K562 (cell line): Measurements from ENCODE around the gene OR10D3. TPM values are rescaled to one million over a fixed set of nuclear protein-coding genes. Genes with fewer than 3 reads are reported as not detected.

Experiments used
- BRCA1 ChIP-seq, 2 experiments: fragments of 450-650 bp in 1 of 2; sonication (generic) in 1 of 2; formaldehyde crosslinking in 1 of 2; IDR thresholded peaks; 2 replicates each; pipeline versions ENCODE4 v1.5.0 to v1.6.1; 2017 to 2020; ENCODE audit warnings: mild to moderate bottlenecking in 1 of 2, missing genetic modification reagents in 1 of 2
- E2F3 ChIP-seq: fragments of 250-450 bp; sonication (Bioruptor Pico); IDR thresholded peaks from 2 replicates; pipeline ENCODE4 v1.4.0; 2020; ENCODE audit warnings: mild to moderate bottlenecking
- ELF1 ChIP-seq: fragments of 200-800 bp; sonication (Bioruptor generic); IDR thresholded peaks from 2 replicates; pipeline ENCODE4 v1.6.1; 2016; ENCODE audit warnings: missing genetic modification characterization, missing compliant biosample characterization
- FOS ChIP-seq: IDR thresholded peaks from 3 replicates; pipeline ENCODE4 v1.6.1; 2011; ENCODE audit not compliant: insufficient read length; ENCODE audit errors: extremely low read depth
- HMG20B ChIP-seq: fragments of 250-450 bp; sonication (Bioruptor Pico); IDR thresholded peaks from 2 replicates; pipeline ENCODE4 v1.5.0; 2021; ENCODE audit warnings: mild to moderate bottlenecking
- HNRNPK ChIP-seq: fragments of 200-400 bp; formaldehyde crosslinking; IDR thresholded peaks from one replicate; pipeline ENCODE4 v1.6.1; 2018; ENCODE audit warnings: mild to moderate bottlenecking, low read depth, low read length; ENCODE audit not compliant: poor library complexity, severe bottlenecking
- KDM4B ChIP-seq, 2 experiments: fragments of 450-650 bp in 1 of 2; sonication (generic) in 1 of 2; IDR thresholded peaks; 2 replicates each; pipeline ENCODE4 v1.6.1; 2016 to 2017; ENCODE audit warnings: borderline replicate concordance in 2 of 2, antibody characterized with exemption in 1 of 2, low read depth in 1 of 2, mild to moderate bottlenecking in 1 of 2
- MTF1 ChIP-seq: fragments of 250-450 bp; sonication (Bioruptor Pico); IDR thresholded peaks from 2 replicates; pipeline ENCODE4 v1.9.0; 2021; ENCODE audit warnings: moderate library complexity, mild to moderate bottlenecking, inconsistent platforms, borderline replicate concordance
- MYC ChIP-seq, 2 experiments: fragments of 250-450 bp in 1 of 2; sonication (Bioruptor Pico) in 1 of 2; IDR thresholded peaks; 2 replicates each; pipeline versions ENCODE4 v1.5.1 to v1.6.1; 2012 to 2021; ENCODE audit warnings: low read depth in 2 of 2, borderline replicate concordance in 1 of 2, improper control_type of control experiment in 1 of 2, low read length in 1 of 2, mild to moderate bottlenecking in 1 of 2, moderate library complexity in 1 of 2
- NCOA4 ChIP-seq: fragments of 450-650 bp; IDR thresholded peaks from 2 replicates; pipeline ENCODE4 v1.6.1; 2018; ENCODE audit warnings: mild to moderate bottlenecking; ENCODE audit not compliant: partially characterized antibody
- PHB2 ChIP-seq: fragments of 450-650 bp; IDR thresholded peaks from 2 replicates; pipeline ENCODE4 v1.6.1; 2017; ENCODE audit warnings: low read depth
- RHOXF2B ChIP-seq: fragments of 250-450 bp; sonication (Bioruptor Pico); conservative IDR thresholded peaks from 2 replicates; pipeline ENCODE4 v1.5.1; 2021
- TAL1 ChIP-seq: fragments of 450-650 bp; IDR thresholded peaks from 2 replicates; pipeline ENCODE4 v1.6.1; 2016; ENCODE audit warnings: mild to moderate bottlenecking
- XRCC4 ChIP-seq: IDR thresholded peaks from one replicate; pipeline ENCODE4 v1.6.1; 2011; ENCODE audit not compliant: insufficient read depth, insufficient read length; ENCODE audit errors: extremely low read depth
- ZFP30 ChIP-seq: fragments of 250-450 bp; sonication (Bioruptor Pico); IDR thresholded peaks from 2 replicates; pipeline ENCODE4 v1.8.0; 2022; ENCODE audit warnings: moderate library complexity, mild to moderate bottlenecking, inconsistent platforms, borderline replicate concordance
- ZNF263 ChIP-seq: sonication (generic); formaldehyde crosslinking; IDR thresholded peaks from 2 replicates; pipeline ENCODE4 v1.8.0; 2022; ENCODE audit warnings: mild to moderate bottlenecking, missing genetic modification reagents, borderline replicate concordance
- ZNF717 ChIP-seq: fragments of 250-450 bp; sonication (Bioruptor Pico); IDR thresholded peaks from 2 replicates; pipeline ENCODE4 v1.5.0; 2021
- ZNF79 ChIP-seq: fragments of 250-450 bp; sonication (Bioruptor Pico); IDR thresholded peaks from 2 replicates; pipeline ENCODE4 v1.4.0; 2020; ENCODE audit warnings: low read depth, mild to moderate bottlenecking, moderate library complexity
- polyA plus RNA-seq, 8 experiments: library from polyadenylated mRNA; depleted of rRNA in 4 of 8; stranded (reverse) in 5 of 8; unstranded in 3 of 8; fragments of >200 nt; fragmentation: Nextera tagmentation in 2 of 8; fragmentation: Illumina TruSeq in 1 of 8; extraction: Ambion mirVana in 2 of 8; extraction: Trizol in 1 of 8; gene quantifications; 2 replicates each; pipeline versions ENCODE4 v1.2.1 to v1.2.3, GENCODE V29; 2011 to 2014; ENCODE audit warnings: inconsistent platforms in 1 of 8, missing spikeins in 1 of 8
- total RNA-seq, 7 experiments: library from RNA; depleted of rRNA in 6 of 7; stranded (reverse); fragments of >200 nt in 6 of 7; fragmentation: Illumina TruSeq in 2 of 7; extraction: Trizol in 2 of 7; gene quantifications; 2 replicates each; pipeline versions ENCODE4 v1.2.1 to v1.2.3, GENCODE V29; 2011 to 2021; ENCODE audit warnings: low replicate concordance in 1 of 7
- TF ChIP-seq, protein P1 (sequence below): fragments of 250-450 bp; sonication (Bioruptor Pico); IDR thresholded peaks from 2 replicates; pipeline ENCODE4 v1.8.0; 2021; ENCODE audit warnings: mild to moderate bottlenecking, moderate library complexity
- TF ChIP-seq, protein P2 (sequence below): fragments of 450-650 bp; IDR thresholded peaks from one replicate; pipeline ENCODE4 v1.6.1; 2018; ENCODE audit warnings: mild to moderate bottlenecking, moderate library complexity; ENCODE audit not compliant: partially characterized antibody
- TF ChIP-seq, protein P3 (sequence below): fragments of 450-650 bp; conservative IDR thresholded peaks from 2 replicates; pipeline ENCODE4 v1.6.1; 2016; ENCODE audit warnings: missing genetic modification characterization, low read depth, mild to moderate bottlenecking, control low read depth, missing compliant biosample characterization
- TF ChIP-seq, protein P4 (sequence below): sonication (generic); formaldehyde crosslinking; IDR thresholded peaks from 2 replicates; pipeline ENCODE4 v1.8.0; 2022; ENCODE audit warnings: mild to moderate bottlenecking, missing genetic modification reagents

Gene OR10D3
- total and polyA plus RNA-seq, 9 of the 15 experiments (the other 6 are each of a cell fraction or from before 2014, with no cell fraction given): 0.07 to 2.9 (median 0.80) TPM; not detected in 1

DNA sequence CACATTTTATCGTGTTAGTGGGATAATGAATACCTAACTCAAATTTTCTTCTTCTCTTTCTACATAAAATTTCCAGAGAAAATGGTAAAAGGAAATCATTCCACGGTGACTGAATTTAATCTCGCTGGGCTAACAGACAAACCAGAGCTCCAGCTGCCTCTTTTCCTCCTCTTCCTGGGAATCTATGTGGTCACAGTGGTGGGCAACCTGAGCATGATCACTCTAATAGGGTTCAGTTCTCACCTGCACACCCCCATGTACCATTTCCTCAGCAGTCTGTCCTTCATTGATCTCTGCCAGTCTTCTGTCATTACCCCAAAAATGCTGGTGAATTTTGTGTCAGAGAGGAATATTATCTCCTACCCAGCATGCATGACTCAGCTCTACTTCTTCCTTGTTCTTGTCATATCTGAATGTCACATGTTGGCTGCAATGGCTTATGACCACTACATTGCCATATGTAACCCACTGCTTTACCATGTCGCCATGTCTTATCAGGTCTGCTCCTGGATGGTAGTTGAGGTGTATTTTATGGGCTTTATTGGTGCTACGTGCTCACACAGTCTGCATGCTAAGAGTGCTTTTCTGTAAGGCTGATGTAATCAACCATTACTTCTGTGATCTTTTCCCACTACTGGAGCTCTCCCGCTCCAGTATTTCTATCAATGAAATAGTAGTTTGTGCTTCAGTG is 24.1 kb downstream of the OR10D3 start (continued):
- TF ChIP-seq, protein P1, sequence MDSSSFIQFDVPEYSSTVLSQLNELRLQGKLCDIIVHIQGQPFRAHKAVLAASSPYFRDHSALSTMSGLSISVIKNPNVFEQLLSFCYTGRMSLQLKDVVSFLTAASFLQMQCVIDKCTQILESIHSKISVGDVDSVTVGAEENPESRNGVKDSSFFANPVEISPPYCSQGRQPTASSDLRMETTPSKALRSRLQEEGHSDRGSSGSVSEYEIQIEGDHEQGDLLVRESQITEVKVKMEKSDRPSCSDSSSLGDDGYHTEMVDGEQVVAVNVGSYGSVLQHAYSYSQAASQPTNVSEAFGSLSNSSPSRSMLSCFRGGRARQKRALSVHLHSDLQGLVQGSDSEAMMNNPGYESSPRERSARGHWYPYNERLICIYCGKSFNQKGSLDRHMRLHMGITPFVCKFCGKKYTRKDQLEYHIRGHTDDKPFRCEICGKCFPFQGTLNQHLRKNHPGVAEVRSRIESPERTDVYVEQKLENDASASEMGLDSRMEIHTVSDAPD (CRISPR knock-in tag): peak; percentile 84
- TF ChIP-seq ELF1 (tag) (peak; percentile 83), FOS (no peak), ZNF79 (peak; percentile 78; the same call in 1 of the 2 replicates), TAL1 (peak; percentile 94), MTF1 (no peak), HNRNPK (no peak), ZFP30 (no peak), MYC (IDR thresholded peaks at IDR 0.05; ENCODE audit: low read depth, low read length) (peak; percentile 85), MYC (CRISPR knock-in tag; IDR thresholded peaks at IDR 0.05; ENCODE audit: borderline replicate concordance, low read depth) (peak; percentile 67; the same call in 1 of the 2 replicates), ZNF717 (CRISPR knock-in tag) (no peak), RHOXF2B (CRISPR knock-in tag) (no peak), KDM4B (IDR thresholded peaks at IDR 0.05; ENCODE audit: borderline replicate concordance in 2 of 2, low read depth in 1 of 2) (no peak), PHB2 (peak; percentile 70), XRCC4 (no peak), HMG20B (CRISPR knock-in tag) (no peak), NCOA4 (no peak), E2F3 (CRISPR knock-in tag) (no peak; the same call in 1 of the 2 replicates), BRCA1 (IDR thresholded peaks at IDR 0.05) (no peak), BRCA1 (CRISPR knock-in tag; IDR thresholded peaks at IDR 0.05) (no peak), ZNF263 (CRISPR knock-in tag) (no peak)
- TF ChIP-seq, protein P2, sequence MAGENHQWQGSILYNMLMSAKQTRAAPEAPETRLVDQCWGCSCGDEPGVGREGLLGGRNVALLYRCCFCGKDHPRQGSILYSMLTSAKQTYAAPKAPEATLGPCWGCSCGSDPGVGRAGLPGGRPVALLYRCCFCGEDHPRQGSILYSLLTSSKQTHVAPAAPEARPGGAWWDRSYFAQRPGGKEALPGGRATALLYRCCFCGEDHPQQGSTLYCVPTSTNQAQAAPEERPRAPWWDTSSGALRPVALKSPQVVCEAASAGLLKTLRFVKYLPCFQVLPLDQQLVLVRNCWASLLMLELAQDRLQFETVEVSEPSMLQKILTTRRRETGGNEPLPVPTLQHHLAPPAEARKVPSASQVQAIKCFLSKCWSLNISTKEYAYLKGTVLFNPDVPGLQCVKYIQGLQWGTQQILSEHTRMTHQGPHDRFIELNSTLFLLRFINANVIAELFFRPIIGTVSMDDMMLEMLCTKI: no peak
- TF ChIP-seq, protein P3, sequence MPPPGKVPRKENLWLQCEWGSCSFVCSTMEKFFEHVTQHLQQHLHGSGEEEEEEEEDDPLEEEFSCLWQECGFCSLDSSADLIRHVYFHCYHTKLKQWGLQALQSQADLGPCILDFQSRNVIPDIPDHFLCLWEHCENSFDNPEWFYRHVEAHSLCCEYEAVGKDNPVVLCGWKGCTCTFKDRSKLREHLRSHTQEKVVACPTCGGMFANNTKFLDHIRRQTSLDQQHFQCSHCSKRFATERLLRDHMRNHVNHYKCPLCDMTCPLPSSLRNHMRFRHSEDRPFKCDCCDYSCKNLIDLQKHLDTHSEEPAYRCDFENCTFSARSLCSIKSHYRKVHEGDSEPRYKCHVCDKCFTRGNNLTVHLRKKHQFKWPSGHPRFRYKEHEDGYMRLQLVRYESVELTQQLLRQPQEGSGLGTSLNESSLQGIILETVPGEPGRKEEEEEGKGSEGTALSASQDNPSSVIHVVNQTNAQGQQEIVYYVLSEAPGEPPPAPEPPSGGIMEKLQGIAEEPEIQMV (tag): peak; percentile 87
- TF ChIP-seq, protein P4, sequence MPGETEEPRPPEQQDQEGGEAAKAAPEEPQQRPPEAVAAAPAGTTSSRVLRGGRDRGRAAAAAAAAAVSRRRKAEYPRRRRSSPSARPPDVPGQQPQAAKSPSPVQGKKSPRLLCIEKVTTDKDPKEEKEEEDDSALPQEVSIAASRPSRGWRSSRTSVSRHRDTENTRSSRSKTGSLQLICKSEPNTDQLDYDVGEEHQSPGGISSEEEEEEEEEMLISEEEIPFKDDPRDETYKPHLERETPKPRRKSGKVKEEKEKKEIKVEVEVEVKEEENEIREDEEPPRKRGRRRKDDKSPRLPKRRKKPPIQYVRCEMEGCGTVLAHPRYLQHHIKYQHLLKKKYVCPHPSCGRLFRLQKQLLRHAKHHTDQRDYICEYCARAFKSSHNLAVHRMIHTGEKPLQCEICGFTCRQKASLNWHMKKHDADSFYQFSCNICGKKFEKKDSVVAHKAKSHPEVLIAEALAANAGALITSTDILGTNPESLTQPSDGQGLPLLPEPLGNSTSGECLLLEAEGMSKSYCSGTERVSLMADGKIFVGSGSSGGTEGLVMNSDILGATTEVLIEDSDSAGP: no peak
